Body of pancreas (tissue), 4 donors: ENCODE data around the gene TMEM225B. TPM values are rescaled to one million over a fixed set of nuclear protein-coding genes. Genes with fewer than 3 reads are reported as not detected.
A peak's percentile ranks its signal among the peaks of the same experiment; 100 is the strongest.

Experiments
- ATAC-seq: fragments of 150-250 bp; one replicate; pipeline ENCODE4 v1.9.1; 2016
- DNase-seq, 4 donors: peaks; one replicate each; pipeline ENCODE4 v3.0.0-alpha.2; 2019
- H3K27ac ChIP-seq, 4 donors: fragments of 200-600 bp; sonication (generic); 1 replicate in 3 of 4; 2 replicates in 1 of 4; pipeline versions ENCODE4 v1.5.1 to v1.6.1; 2016 to 2019; ENCODE audit warnings: mild to moderate bottlenecking in 1 of 4, mixed read lengths in 1 of 4, moderate library complexity in 1 of 4
- H3K27me3 ChIP-seq, 2 donors: fragments of 200-600 bp; sonication (generic); one replicate each; pipeline ENCODE4 v1.6.0; 2016; ENCODE audit warnings: mild to moderate bottlenecking in 1 of 2
- H3K36me3 ChIP-seq, 2 donors: fragments of 200-600 bp; sonication (generic); replicated peaks in 1 of 2; 2 replicates each; pipeline ENCODE4 v1.5.1; 2016; ENCODE audit warnings: low read depth in 2 of 2; ENCODE audit not compliant: insufficient read depth in 1 of 2
- H3K4me1 ChIP-seq: fragments of 200-600 bp; sonication (generic); one replicate; pipeline ENCODE4 v1.6.0; 2016
- H3K4me3 ChIP-seq, 2 donors: fragments of 200-600 bp; sonication (generic); 1 replicate in 1 of 2; 2 replicates in 1 of 2; pipeline ENCODE4 v1.5.1; 2016 to 2019
- H3K9me3 ChIP-seq, 3 donors: fragments of 200-600 bp; sonication (generic); 1 replicate in 2 of 3; 2 replicates in 1 of 3; pipeline ENCODE4 v1.5.1; 2016
- POLR2A ChIP-seq, 3 donors: fragments of 450-650 bp; IDR thresholded peaks; one replicate each; pipeline ENCODE4 v1.6.1; 2016; ENCODE audit warnings: antibody characterized with exemption in 3 of 3, mild to moderate bottlenecking in 2 of 3
- WGBS, 2 donors: methylation state at CpG; one replicate each; pipeline ENCODE4 v1.1.5; 2017; 5-methylcytosine and 5-hydroxymethylcytosine counted together
- intact Hi-C: fragments of 100-400 bp; cut with DNase I; formaldehyde crosslinking; loops from one replicate; pipeline ENCODE4 v1.15.1; 2023
- total RNA-seq, 2 donors: library from RNA; depleted of rRNA; stranded (reverse); fragments of >200 nt; gene quantifications; one replicate each; pipeline ENCODE4 v1.1.0, GENCODE V29; 2016
- TF ChIP-seq, protein P1 (sequence below), 7 experiments: fragments of 450-650 bp in 4 of 7; fragments of 200-600 bp in 3 of 7; sonication (generic) in 3 of 7; IDR thresholded peaks; one replicate each; pipeline ENCODE4 v1.5.1; 2016 to 2019; ENCODE audit warnings: antibody characterized with exemption in 7 of 7

TMEM225B gene
- total RNA-seq, 2 donors from 2014 or later = 0.52 TPM; not detected in 1

DNA sequence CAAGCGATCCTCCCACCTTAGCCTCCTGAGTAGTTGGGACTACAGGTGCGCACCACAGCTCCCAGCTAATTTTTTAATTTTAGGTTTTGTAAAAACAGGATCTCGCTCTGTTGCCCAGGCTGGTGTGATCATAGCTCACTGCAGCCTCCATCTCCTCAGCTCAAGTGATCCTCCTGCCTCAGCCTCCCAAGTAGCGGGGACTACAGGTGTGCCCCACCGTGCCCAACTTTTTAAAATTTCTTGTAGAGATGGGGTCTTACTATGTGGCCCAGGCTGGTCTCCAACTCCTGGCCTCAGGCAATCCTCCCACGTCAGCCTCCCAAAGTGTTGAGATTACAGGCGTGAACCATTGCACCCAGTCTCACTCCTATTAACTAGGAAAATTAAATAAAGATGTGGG is 7.5 kb downstream of the TMEM225B start:
- no peaks in the 10 kb centered on the region for H3K9me3 ChIP-seq
- H3K4me3 ChIP-seq = no peak overlapping the region
- intact Hi-C loops = no loop called here
- TF ChIP-seq, protein P1, sequence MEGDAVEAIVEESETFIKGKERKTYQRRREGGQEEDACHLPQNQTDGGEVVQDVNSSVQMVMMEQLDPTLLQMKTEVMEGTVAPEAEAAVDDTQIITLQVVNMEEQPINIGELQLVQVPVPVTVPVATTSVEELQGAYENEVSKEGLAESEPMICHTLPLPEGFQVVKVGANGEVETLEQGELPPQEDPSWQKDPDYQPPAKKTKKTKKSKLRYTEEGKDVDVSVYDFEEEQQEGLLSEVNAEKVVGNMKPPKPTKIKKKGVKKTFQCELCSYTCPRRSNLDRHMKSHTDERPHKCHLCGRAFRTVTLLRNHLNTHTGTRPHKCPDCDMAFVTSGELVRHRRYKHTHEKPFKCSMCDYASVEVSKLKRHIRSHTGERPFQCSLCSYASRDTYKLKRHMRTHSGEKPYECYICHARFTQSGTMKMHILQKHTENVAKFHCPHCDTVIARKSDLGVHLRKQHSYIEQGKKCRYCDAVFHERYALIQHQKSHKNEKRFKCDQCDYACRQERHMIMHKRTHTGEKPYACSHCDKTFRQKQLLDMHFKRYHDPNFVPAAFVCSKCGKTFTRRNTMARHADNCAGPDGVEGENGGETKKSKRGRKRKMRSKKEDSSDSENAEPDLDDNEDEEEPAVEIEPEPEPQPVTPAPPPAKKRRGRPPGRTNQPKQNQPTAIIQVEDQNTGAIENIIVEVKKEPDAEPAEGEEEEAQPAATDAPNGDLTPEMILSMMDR (IDR thresholded peaks at IDR 0.05) = no peak
- no peak for TF ChIP-seq POLR2A (IDR thresholded peaks at IDR 0.05)
- no peaks in the 10 kb centered on the region for H3K4me1 ChIP-seq
- H3K27me3 ChIP-seq = no peaks in the 10 kb centered on the region
- DNase-seq = no peak
- WGBS, 2 donors = 88 to 93% methylated on average over 7 of the region's 7 CpGs
- H3K27ac ChIP-seq = no peak overlapping the region
- no peaks in the 10 kb centered on the region for H3K36me3 ChIP-seq
- ATAC-seq = no peak

DNA sequence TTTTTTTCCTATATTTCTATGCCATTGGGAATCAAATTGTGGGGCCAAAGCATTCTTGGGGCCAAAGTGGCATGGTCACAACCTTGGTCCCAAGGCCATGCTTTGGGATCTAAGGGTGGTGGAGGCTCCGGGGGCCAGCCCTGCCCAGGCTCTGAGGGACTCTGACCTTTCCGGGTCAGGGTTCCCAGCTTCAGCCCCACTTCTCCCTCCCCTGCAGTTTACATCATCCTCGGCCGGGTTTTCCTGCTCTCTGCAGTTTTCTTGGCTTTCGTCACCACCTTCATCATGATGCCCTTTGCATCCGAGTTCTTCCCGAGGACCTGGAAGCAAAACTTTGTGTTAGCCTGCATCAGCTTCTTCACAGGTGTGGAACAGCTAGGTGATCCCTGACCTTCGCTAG is 8.5 kb downstream of the TMEM225B start:
- Histone ChIP-seq H3K4me3 (no peak overlapping the region), H3K27me3 (no peaks in the 10 kb centered on the region), H3K4me1 (no peaks in the 10 kb centered on the region), H3K36me3 (no peaks in the 10 kb centered on the region), H3K9me3 (no peaks in the 10 kb centered on the region), H3K27ac (no peak overlapping the region)
- TF ChIP-seq, protein P1 (IDR thresholded peaks at IDR 0.05) = no peak
- no peak for TF ChIP-seq POLR2A (IDR thresholded peaks at IDR 0.05)
- no peak for DNase-seq
- intact Hi-C loops = no loop called here
- 70 to 75% methylated on average over 8 of the region's 8 CpGs for WGBS, 2 donors
- ATAC-seq = no peak

DNA sequence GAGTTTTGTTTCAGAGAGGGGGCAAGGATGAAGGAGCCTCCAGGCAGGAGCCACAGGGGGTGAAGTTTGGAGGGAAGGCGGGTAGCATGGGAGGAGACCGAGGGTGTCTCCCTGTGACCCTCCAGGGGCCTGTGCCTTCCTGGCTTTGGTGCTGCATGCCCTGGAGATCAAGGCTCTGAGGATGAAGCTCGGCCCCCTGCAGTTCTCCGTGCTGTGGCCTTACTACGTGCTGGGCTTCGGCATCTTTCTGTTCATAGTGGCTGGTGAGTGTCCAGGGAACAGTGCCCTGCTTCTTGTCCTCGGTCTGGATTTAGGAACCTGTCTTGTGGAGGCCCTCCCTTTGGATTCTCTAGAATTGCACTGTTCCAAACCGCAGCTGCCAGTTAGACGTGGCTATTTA is 9.5 kb downstream of the TMEM225B start:
- Histone ChIP-seq H3K27ac (no peak overlapping the region), H3K4me1 (no peaks in the 10 kb centered on the region), H3K9me3 (no peaks in the 10 kb centered on the region), H3K4me3 (no peak overlapping the region), H3K36me3 (no peaks in the 10 kb centered on the region), H3K27me3 (no peaks in the 10 kb centered on the region)
- intact Hi-C loops = no loop called here
- no peak for DNase-seq
- TF ChIP-seq, protein P1 (IDR thresholded peaks at IDR 0.05) = no peak
- TF ChIP-seq POLR2A (IDR thresholded peaks at IDR 0.05) = no peak
- ATAC-seq = no peak
- 55 to 62% methylated on average over 6 to 9 of the region's 9 CpGs for WGBS, 2 donors

DNA sequence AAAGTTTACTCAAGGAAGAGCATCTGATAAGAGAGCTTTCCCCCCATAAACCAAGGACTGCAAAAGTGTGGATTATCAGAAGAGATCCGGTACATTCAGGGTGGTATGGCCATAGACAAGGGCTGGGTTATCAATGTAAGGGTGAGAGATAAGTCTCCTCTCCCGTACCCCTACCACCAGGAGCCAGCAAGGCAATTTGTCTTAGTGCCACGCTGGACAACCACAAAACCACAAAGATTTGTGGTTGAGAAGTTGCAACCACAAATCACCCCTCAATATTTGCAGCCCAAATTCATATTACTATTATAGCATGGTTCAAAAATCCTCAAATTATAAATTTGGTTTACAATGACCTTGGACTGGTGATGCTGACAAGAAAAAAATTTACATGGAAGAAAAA is 16.4 kb downstream of the TMEM225B start:
- Histone ChIP-seq H3K27ac (no peak overlapping the region), H3K4me1 (peaks cover 16% of the 10 kb centered on the region), H3K9me3 (no peaks in the 10 kb centered on the region), H3K27me3 (no peaks in the 10 kb centered on the region), H3K4me3 (no peak overlapping the region), H3K36me3 (peaks cover 5 to 7% of the 10 kb centered on the region in 2 donors)
- WGBS, 2 donors = 52 to 83% methylated on average over 3 of the region's 3 CpGs
- ATAC-seq = no peak
- no peak for DNase-seq
- intact Hi-C loops = no loop called here
- TF ChIP-seq, protein P1 (IDR thresholded peaks at IDR 0.05) = no peak
- TF ChIP-seq POLR2A (IDR thresholded peaks at IDR 0.05) = no peak

DNA sequence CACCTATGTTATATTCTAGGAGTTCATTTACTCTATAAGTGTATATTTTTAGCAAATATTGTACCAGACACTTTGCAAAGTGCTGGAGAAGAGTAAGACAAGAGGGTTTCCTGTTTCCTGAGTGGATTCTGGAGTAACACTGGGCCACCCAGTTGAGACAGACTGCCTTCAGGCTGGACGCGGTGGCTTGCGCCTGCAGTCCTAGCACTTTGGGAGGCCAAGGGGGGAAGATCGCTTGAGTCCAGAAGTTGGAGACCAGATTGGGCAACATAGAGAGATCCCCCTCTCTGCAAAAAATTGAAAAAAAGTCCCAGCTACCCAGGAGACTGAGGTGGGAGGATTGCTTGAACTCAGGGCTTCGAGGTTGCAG is 17.9 kb downstream of the TMEM225B start:
- no peak overlapping the region for H3K4me3 ChIP-seq
- DNase-seq (no peak), ATAC-seq (no peak)
- peaks cover 9 to 15% of the 10 kb centered on the region in 2 donors for H3K36me3 ChIP-seq
- no peaks in the 10 kb centered on the region for H3K9me3 ChIP-seq
- H3K4me1 ChIP-seq = peaks cover 16% of the 10 kb centered on the region
- TF ChIP-seq POLR2A (IDR thresholded peaks at IDR 0.05) = no peak
- TF ChIP-seq, protein P1 (IDR thresholded peaks at IDR 0.05) = no peak
- intact Hi-C loops = no loop called here
- H3K27me3 ChIP-seq = no peaks in the 10 kb centered on the region
- 87 to 89% methylated on average over 5 of the region's 5 CpGs for WGBS, 2 donors
- peak overlapping the region in 2 of 4 donors; percentile 83 to 92 for H3K27ac ChIP-seq
